ENCODE measurements around the gene DHX36. TPM values are rescaled to one million over a fixed set of nuclear protein-coding genes. Genes with fewer than 3 reads are reported as not detected.

DHX36 gene
- total and polyA plus RNA-seq, 10 donors: 27.4 to 106 (median 70.8) TPM

DNA sequence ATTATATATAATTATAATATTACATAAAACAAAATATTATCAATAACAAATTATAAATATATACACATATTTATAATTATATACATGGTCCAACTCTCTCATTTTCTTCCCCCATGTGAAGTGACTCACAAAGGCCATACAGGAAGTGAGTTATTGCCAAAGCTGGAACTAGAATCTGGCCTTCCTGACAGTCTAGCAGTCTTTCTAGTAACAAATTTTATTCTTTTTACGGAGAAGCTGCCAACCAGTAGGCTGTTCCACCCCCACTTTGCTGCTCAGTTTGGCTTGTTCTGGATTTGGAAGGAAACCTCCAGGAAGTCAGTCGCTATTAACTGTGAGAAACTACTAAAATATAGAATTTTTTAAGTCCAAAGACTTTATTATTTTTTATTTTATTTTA lies 79.6 kb downstream of the DHX36 start:
- Histone ChIP-seq H3K4me3 (no peak overlapping the region), H3K36me3 (peaks cover 0 to 20% (median 0%) of the 10 kb centered on the region in 6 donors), H3K4me1 (no peaks in the 10 kb centered on the region), H3K9me3 (no peaks in the 10 kb centered on the region), H3K27me3 (replicated peaks in 1 of 7) (no peaks in the 10 kb centered on the region), H3K27ac (no peak overlapping the region)
- TF ChIP-seq POLR2A (IDR thresholded peaks at IDR 0.05) (no peak), POLR2AphosphoS5 (IDR thresholded peaks at IDR 0.05) (no peak)
- TF ChIP-seq, protein P1, sequence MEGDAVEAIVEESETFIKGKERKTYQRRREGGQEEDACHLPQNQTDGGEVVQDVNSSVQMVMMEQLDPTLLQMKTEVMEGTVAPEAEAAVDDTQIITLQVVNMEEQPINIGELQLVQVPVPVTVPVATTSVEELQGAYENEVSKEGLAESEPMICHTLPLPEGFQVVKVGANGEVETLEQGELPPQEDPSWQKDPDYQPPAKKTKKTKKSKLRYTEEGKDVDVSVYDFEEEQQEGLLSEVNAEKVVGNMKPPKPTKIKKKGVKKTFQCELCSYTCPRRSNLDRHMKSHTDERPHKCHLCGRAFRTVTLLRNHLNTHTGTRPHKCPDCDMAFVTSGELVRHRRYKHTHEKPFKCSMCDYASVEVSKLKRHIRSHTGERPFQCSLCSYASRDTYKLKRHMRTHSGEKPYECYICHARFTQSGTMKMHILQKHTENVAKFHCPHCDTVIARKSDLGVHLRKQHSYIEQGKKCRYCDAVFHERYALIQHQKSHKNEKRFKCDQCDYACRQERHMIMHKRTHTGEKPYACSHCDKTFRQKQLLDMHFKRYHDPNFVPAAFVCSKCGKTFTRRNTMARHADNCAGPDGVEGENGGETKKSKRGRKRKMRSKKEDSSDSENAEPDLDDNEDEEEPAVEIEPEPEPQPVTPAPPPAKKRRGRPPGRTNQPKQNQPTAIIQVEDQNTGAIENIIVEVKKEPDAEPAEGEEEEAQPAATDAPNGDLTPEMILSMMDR (IDR thresholded peaks at IDR 0.05 in 8 of 11, conservative IDR thresholded peaks at IDR 0.05 in 3 of 11): no peak
- WGBS, 5 donors: 61 to 83% (median 74%) methylated on average over 2 of the region's 2 CpGs
- DNase-seq: no peak
- intact Hi-C loops (cut with DNase I; ENCODE audit: low total_unique reads): no loop called here

DNA sequence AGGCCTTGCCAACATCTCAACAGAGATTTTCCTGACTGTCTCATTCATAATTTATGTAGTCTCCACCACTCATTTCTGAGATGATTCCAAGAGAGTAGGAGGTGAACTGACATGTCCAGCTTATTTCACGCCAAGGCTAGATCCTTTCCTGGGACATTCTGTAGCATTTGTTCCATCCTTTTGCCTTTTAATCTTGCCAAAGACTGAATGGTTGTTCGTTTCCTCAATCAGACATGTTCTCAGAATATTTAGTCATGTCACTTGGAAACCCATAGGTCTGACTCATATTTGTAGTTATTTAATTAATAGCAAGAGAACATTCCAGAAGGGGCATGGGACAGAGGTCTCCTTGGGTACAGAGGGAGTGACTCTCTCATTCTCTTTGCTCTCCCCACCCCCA lies 80.9 kb downstream of the DHX36 start:
- TF ChIP-seq, protein P1 (IDR thresholded peaks at IDR 0.05 in 8 of 11, conservative IDR thresholded peaks at IDR 0.05 in 3 of 11): no peak
- TF ChIP-seq POLR2AphosphoS5 (IDR thresholded peaks at IDR 0.05) (no peak), POLR2A (IDR thresholded peaks at IDR 0.05) (no peak)
- H3K4me1 ChIP-seq: no peaks in the 10 kb centered on the region
- intact Hi-C loops (cut with DNase I; ENCODE audit: low total_unique reads): no loop called here
- peaks cover 0 to 10% (median 0%) of the 10 kb centered on the region in 6 donors for H3K36me3 ChIP-seq
- H3K27ac ChIP-seq: peak overlapping the region in 3 of 8 donors; percentile 40 to 52 (median 45)
- no peak overlapping the region for H3K4me3 ChIP-seq
- no peaks in the 10 kb centered on the region for H3K9me3 ChIP-seq
- no peak for DNase-seq
- WGBS, 5 donors: 73 to 88% (median 76%) methylated on average over 2 of the region's 2 CpGs
- H3K27me3 ChIP-seq (replicated peaks in 1 of 7): no peaks in the 10 kb centered on the region

DNA sequence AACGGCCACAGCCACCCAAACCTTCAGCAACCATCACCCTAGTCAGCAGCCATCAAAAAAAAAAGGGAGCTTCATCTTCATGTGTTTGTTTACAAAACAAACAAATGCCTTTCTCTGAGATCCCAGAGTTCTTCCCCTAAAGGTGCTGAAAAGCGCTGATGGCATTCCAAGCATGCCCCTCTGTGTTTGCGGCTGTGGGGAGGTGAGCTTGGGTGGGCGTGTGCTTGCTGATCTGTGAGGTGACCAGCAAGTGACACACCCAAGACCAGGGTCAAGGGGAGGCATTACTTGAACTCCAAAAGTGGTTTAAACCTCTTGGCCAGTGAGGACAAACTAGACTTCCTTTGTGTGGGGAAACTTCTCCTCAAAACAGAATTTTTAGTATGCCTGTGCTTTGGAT lies 81.5 kb downstream of the DHX36 start:
- WGBS, 5 donors: 86 to 94% (median 92%) methylated on average over 4 of the region's 4 CpGs
- intact Hi-C loops (cut with DNase I; ENCODE audit: low total_unique reads): no loop called here
- Histone ChIP-seq H3K36me3 (peaks cover 0 to 9% (median 0%) of the 10 kb centered on the region in 6 donors), H3K27ac (peak overlapping the region in 3 of 8 donors; percentile 40 to 52 (median 45)), H3K9me3 (no peaks in the 10 kb centered on the region), H3K4me3 (no peak overlapping the region), H3K4me1 (no peaks in the 10 kb centered on the region), H3K27me3 (replicated peaks in 1 of 7) (no peaks in the 10 kb centered on the region)
- no peak for TF ChIP-seq POLR2A (IDR thresholded peaks at IDR 0.05)
- TF ChIP-seq, protein P1 (IDR thresholded peaks at IDR 0.05 in 8 of 11, conservative IDR thresholded peaks at IDR 0.05 in 3 of 11): no peak
- TF ChIP-seq POLR2AphosphoS5 (IDR thresholded peaks at IDR 0.05): no peak
- DNase-seq: no peak

DNA sequence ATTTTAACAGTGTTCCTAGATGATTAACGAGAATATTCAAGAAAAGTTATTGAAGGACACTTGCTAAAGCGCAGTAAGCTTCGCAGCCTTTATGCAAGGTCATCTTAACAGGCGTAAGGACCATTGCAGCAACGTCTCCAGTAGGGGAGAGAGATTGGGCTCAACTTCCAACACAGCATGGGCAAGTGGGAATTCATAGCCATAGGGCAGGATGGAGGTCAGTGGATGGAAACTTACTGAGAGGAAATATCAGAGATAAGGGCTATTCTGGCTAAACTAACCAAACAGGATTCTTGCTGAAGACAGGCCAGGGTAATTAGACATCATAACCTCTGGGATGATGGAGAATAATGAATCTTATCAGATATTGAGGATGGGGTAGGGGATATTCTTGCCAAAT lies 82.8 kb downstream of the DHX36 start:
- no peak for TF ChIP-seq POLR2AphosphoS5 (IDR thresholded peaks at IDR 0.05)
- TF ChIP-seq, protein P1 (IDR thresholded peaks at IDR 0.05 in 8 of 11, conservative IDR thresholded peaks at IDR 0.05 in 3 of 11): no peak
- TF ChIP-seq POLR2A (IDR thresholded peaks at IDR 0.05): no peak
- Histone ChIP-seq H3K9me3 (no peaks in the 10 kb centered on the region), H3K4me3 (no peak overlapping the region), H3K36me3 (no peaks in the 10 kb centered on the region), H3K4me1 (no peaks in the 10 kb centered on the region), H3K27me3 (replicated peaks in 1 of 7) (no peaks in the 10 kb centered on the region), H3K27ac (no peak overlapping the region)
- no peak for DNase-seq
- 81 to 92% (median 89%) methylated on average over 5 of the region's 5 CpGs for WGBS, 5 donors
- intact Hi-C loops (cut with DNase I; ENCODE audit: low total_unique reads): no loop called here
